Brain microvascular endothelial cell (primary cell): Measurements from ENCODE around the gene KCTD8.
A peak's percentile ranks its signal among the peaks of the same experiment; 100 is the strongest.
"Not testable (repeated sequence)": the region's sequence is repeated elsewhere in the genome, so short reads cannot be mapped to it uniquely, and the experiment has no call there.

ENCODE experiments used
- DNase-seq: peaks from one replicate; pipeline ENCODE4 v3.0.0-alpha.2; 2020
- H3K27ac ChIP-seq: fragments of 250-450 bp; sonication (Bioruptor Pico); 2 replicates; pipeline ENCODE4 v1.5.1; 2020; ENCODE audit warnings: mild to moderate bottlenecking, moderate library complexity
- H3K27me3 ChIP-seq: fragments of 250-450 bp; sonication (Bioruptor Pico); replicated peaks from 2 replicates; pipeline ENCODE4 v1.5.1; 2020; ENCODE audit warnings: mild to moderate bottlenecking
- H3K36me3 ChIP-seq: fragments of 250-450 bp; sonication (Bioruptor Pico); replicated peaks from 2 replicates; pipeline ENCODE4 v1.5.1; 2020; ENCODE audit warnings: mild to moderate bottlenecking
- H3K4me3 ChIP-seq: 2 replicates; pipeline ENCODE4 v1.5.1; 2011; ENCODE audit warnings: low read depth, mild to moderate bottlenecking, control low read depth, low read length, moderate library complexity
- in situ Hi-C: cut with HindIII; loops from 2 replicates; pipeline ENCODE4 v1.10.0; 2017; ENCODE audit warnings: low sequenced_read_pairs, low pct_ligation_motif_present
- TF ChIP-seq, protein P1 (sequence below): IDR thresholded peaks from 2 replicates; pipeline ENCODE4 v1.5.1; 2011; ENCODE audit warnings: low read depth, mild to moderate bottlenecking, moderate library complexity, low read length, control low read depth, inconsistent platforms; ENCODE audit errors: missing control alignments

KCTD8 gene

DNA sequence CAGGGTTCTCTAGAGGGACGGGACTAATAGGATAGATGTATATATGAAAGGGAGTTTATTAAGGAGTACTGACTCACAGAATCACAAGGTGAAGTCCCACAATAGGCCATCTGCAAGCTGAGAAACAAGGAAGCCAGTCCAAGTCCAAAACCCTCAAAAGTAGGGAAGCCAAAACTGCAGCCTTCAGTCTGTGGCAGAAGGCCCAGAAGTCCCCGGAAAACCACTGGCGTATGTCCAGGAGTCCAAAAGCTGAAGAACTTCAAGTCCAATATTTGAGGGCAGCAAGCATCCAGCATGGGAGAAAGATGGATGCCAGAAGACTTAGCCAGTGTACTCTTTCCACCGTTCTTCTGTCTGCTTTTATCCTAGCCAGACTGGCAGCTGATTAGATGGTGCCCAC lies 227.2 kb downstream of the KCTD8 start:
- in situ Hi-C loops, result no loop called here
- H3K4me3 ChIP-seq, result no peak overlapping the region
- no peak overlapping the region for H3K27ac ChIP-seq
- H3K36me3 ChIP-seq, result no peaks in the 10 kb centered on the region
- no peak for DNase-seq
- no peaks in the 10 kb centered on the region for H3K27me3 ChIP-seq
- TF ChIP-seq, protein P1, sequence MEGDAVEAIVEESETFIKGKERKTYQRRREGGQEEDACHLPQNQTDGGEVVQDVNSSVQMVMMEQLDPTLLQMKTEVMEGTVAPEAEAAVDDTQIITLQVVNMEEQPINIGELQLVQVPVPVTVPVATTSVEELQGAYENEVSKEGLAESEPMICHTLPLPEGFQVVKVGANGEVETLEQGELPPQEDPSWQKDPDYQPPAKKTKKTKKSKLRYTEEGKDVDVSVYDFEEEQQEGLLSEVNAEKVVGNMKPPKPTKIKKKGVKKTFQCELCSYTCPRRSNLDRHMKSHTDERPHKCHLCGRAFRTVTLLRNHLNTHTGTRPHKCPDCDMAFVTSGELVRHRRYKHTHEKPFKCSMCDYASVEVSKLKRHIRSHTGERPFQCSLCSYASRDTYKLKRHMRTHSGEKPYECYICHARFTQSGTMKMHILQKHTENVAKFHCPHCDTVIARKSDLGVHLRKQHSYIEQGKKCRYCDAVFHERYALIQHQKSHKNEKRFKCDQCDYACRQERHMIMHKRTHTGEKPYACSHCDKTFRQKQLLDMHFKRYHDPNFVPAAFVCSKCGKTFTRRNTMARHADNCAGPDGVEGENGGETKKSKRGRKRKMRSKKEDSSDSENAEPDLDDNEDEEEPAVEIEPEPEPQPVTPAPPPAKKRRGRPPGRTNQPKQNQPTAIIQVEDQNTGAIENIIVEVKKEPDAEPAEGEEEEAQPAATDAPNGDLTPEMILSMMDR, result no peak

DNA sequence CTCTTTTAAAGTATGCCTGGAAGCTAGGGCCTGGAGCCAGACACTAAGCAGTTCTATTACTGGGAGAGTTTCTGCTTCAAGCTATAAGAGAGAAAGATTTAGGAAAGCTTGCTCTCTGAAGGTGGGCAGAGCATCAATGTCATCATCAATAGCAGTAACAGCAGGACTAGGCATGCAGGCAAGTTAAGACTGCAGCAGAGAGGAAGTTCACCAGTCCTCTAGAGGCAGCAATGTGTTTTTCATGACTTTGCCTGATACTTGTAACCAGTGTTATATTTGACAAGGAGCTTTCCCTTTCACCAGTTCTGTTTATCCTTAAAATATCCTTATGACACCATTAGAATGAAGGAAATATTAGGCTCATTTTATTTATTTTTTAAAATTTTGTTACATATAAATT lies 237.9 kb downstream of the KCTD8 start:
- no peaks in the 10 kb centered on the region for H3K27me3 ChIP-seq
- H3K27ac ChIP-seq, result no peak overlapping the region
- no peaks in the 10 kb centered on the region for H3K36me3 ChIP-seq
- no peak for DNase-seq
- no peak overlapping the region for H3K4me3 ChIP-seq
- in situ Hi-C loops, result no loop called here
- TF ChIP-seq, protein P1, result peak; percentile 22

DNA sequence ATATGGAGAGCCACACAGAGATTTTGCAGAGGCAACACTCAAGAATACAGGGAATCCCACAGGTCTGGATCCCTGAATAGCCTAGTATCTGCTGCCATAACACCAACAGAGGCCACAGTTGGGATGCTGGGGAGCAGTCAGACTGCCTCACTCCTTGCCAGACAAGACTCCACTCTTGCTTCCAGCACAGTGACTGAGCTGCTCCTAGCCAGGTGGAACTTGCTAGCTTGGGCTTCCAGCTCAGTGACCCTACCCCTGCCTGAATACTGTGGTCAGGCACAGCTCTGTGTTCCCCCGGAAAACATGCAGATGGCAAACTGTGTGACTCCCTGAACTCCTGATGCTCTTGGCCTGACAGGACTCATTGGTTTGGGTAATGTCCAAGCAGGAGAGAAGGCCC lies 251.8 kb downstream of the KCTD8 start:
- no peak for DNase-seq

DNA sequence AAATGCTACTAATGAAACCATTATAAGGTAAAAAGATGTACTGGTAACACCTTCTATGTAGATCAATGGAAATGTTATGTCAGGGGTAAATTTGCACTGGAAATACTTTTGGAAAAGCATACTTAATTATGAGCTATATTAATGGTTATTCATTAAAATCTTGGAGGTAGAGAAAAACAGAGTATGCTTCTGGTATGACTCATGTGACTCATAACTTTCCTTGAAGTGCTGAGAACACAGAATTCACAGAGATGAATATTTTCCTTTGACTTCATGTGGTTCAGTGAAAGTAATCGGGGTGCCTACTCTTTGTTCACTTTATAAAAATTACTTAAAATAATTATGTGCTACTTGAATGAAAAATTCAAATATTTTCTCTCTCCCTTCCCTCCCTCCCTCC lies 254.2 kb downstream of the KCTD8 start:
- Histone ChIP-seq H3K27me3 (no peaks in the 10 kb centered on the region), H3K36me3 (no peaks in the 10 kb centered on the region), H3K4me3 (no peak overlapping the region), H3K27ac (no peak overlapping the region)
- TF ChIP-seq, protein P1, result no peak
- in situ Hi-C loops, result no loop called here
- DNase-seq, result no peak

More for the DNA sequence above, 251.8 kb downstream of the KCTD8 start:
- H3K27ac ChIP-seq, result no peak overlapping the region
- no peak overlapping the region for H3K4me3 ChIP-seq
- in situ Hi-C loops, result no loop called here
- H3K36me3 ChIP-seq, result no peaks in the 10 kb centered on the region
- H3K27me3 ChIP-seq, result no peaks in the 10 kb centered on the region
- TF ChIP-seq, protein P1, result no peak

DNA sequence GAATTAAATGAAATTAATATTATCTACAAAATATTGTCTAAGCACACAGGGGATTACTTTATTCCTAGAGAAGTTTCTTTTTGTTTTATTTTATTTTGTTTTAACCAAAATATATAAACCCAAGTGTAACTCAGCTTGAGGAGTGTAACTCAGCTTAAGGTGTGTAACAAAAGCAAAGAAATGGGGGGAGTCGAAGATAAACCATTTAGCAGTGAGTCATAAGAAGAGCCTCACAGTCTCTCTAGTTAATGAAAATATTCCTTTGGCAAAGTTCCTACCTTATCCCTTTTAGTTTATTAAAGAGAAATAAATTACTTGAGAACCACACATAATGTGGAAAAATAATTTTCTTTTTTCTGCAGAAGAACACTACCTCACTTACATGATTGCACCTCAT lies 261.8 kb downstream of the KCTD8 start:
- TF ChIP-seq, protein P1, result no peak
- no peak for DNase-seq
- in situ Hi-C loops, result no loop called here

DNA sequence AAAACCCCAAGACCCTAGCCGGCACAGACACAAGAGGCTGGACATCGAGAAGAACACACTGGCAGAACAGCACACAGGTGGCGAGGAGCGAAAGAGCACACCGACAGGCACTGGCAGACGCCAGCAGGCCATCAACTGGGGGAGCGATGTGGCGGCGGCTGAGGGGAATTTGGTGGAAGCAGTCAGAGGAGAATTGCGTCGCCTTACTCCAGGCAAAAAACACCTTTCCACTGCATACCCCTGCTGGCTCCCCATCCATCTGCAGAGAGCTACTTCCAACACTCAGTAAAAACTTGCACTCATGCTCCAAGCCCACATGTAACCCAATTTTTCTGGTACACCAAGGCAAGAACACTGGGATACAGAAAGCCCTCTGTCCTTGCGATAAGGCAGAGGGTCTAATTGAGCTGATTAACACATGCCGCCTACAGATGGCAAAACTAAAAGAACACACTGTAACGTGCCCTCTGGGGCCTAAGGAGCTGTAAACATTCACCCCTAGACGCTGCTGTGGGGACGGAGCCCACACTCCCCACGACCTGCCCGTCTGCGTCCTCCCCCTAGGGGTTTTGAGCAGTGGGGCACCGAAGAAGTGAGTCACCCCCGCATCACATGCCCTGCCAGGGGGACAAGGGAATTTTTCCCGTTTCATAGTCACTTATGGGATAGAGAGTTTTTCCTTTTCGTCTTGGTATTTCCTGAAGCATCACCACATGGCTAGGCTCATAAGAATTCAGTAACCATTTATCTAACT lies 262.3 kb downstream of the KCTD8 start:
- in situ Hi-C loops, result no loop called here
- no peak for DNase-seq
- no peaks in the 10 kb centered on the region for H3K36me3 ChIP-seq
- TF ChIP-seq, protein P1, result peak; percentile 43
- no peak overlapping the region for H3K27ac ChIP-seq
- no peaks in the 10 kb centered on the region for H3K27me3 ChIP-seq
- no peak overlapping the region for H3K4me3 ChIP-seq

More for the DNA sequence above, 261.8 kb downstream of the KCTD8 start:
- Histone ChIP-seq H3K27ac (no peak overlapping the region), H3K27me3 (no peaks in the 10 kb centered on the region), H3K4me3 (no peak overlapping the region), H3K36me3 (no peaks in the 10 kb centered on the region)

DNA sequence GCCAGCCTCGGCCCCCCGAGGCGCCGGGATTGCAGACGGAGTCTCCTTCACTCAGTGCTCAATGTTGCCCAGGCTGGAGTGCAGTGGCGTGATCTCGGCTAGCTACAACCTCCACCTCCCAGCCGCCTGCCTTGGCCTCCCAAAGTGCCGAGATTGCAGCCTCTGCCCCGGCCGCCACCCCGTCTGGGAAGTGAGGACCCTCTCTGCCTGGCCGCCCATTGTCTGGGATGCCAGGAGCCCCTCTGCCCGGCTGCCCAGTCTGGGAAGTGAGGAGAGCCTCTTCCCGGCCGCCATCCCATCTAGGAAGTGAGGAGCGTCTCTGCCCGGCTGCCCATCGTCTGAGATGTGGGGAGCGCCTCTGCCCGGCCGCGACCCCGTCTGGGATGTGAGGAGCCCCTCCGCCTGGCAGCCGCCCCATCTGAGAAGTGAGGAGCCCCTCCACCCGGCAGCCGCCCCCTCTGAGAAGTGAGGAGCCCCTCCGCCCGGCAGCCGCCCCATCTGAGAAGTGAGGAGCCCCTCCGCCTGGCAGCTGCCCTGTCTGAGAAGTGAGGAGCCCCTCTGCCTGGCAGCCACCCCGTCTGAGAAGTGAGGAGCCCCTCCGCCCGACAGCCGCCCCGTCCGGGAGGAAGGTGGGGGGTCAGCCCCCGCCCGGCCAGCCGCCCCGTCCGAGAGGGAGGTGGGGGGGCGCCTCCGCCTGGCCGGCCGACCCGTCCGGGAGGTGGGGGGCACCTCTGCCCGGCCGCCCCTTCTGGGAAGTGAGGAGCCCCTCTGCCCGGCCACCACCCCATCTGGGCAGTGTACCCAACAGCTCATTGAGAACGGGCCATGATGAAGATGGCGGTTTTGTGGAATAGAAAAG lies 266.9 kb downstream of the KCTD8 start:
- H3K27ac ChIP-seq, H3K4me3 ChIP-seq, DNase-seq, H3K27me3 ChIP-seq, in situ Hi-C loops, H3K36me3 ChIP-seq: not testable (repeated sequence)

DNA sequence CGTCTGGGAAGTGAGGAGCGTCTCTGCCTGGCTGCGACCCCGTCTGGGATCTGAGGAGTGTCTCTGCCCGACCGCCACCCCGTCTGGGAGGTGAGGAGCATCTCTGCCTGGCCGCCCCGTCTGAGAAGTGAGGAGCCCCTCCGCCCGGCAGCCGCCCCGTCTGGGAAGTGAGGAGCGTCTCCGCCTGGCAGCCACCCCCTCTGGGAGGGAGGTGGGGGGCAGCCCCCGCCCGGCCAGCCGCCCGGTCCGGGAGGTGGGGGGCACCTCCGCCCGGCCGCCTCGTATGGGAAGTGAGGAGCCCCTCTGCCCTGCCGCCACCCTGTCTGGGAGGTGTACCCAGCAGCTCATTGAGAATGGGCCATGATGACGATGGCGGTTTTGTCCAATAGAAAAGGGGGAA lies 280.8 kb downstream of the KCTD8 start:
- H3K36me3 ChIP-seq, H3K27me3 ChIP-seq, in situ Hi-C loops: not testable (repeated sequence)

More for the DNA sequence above, 280.8 kb downstream of the KCTD8 start:
- H3K4me3 ChIP-seq, H3K27ac ChIP-seq, DNase-seq: not testable (repeated sequence)
